Stimulated activated CD4-positive, alpha-beta T cell treated with anti-CD3 and anti-CD28 coated beads, Interleukin-15, amount 100 ng/mL, for 1 hour (primary cell): ENCODE results near the gene FMOD.
"Not testable (repeated sequence)": the region's sequence is repeated elsewhere in the genome, so short reads cannot be mapped to it uniquely, and the experiment has no call there.

Experiments used
- DNase-seq, 2 donors: peaks; one replicate each; pipeline ENCODE4 v3.0.0-alpha.2; 2020; ENCODE audit warnings: low read depth in 1 of 2, low spot score in 1 of 2

Gene FMOD

DNA sequence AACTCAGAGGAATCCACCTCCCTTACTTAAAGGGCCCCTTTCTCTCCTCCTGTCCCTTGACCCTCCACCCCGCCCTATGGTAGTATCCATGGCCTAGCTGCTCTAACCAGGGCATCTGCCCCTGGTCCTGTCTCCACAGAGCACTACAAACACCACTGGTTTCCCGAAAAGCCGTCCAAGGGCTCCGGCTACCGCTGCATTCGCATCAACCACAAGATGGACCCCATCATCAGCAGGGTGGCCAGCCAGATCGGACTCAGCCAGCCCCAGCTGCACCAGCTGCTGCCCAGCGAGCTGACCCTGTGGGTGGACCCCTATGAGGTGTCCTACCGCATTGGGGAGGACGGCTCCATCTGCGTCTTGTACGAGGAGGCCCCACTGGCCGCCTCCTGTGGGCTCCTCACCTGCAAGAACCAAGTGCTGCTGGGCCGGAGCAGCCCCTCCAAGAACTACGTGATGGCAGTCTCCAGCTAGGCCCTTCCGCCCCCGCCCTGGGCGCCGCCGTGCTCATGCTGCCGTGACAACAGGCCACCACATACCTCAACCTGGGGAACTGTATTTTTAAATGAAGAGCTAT is 43.9 kb downstream of the FMOD start:
- peak in 1 of 2 donors; percentile 46 for DNase-seq

- DNase-seq = no peak
These were observed 44.6 kb downstream of the FMOD start for GRCh38 chr1:203306089-203306964.

DNA sequence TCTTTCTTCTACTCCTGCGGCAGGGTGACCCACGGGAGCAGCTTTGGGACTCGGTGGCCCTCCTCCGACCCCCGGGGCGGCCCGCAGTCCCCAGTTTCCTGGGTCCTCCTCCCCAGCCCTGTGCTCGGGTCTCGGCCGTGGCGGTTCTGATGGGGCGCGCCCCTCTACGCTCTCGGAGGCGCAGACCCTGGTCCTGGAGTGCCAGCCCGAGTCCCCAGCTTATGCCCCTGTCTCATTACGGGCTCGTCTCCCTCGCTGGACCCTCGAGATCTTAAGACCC is 45.2 kb downstream of the FMOD start:
- no peak for DNase-seq

DNA sequence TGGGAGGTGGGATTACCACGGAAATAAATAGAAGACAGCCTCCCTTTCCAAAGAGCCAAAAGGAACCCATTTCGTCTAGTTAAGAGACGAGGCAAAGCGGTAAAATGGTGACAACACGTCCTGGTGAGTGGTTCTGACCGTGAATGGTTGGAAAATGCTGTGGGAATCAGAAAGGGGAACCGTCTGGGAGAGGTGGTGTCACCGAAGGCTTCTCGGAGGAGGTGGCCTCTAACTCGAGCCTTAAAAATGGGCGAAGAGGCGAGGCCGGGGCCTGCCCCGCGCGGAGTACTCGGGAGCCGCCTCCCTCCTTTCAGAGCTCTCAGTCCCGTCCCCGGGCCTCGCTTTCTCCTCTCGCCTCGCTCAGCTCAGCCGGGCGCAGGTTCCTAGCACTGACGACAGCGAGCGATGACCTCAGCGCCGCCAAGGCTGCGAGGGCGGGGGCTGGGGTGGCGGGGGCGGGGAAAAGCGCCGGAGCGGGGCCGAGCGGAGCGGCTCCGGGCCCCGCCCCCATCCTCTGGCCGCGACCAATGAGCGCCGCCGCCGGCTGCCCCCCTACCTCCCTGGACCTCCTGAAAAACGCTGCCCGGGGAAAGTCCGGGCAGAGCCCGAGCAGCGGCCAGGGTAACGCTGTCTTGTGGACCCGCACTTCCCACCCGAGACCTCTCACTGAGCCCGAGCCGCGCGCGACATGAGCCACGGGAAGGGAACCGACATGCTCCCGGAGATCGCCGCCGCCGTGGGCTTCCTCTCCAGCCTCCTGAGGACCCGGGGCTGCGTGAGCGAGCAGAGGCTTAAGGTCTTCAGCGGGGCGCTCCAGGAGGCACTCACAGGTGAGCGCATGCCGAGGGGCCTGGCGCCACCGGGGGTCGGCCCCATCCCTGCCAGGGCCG is 45.8 kb downstream of the FMOD start, which contains the start of gene BTG2:
Gene BTG2, plus strand, starts transcription at position 601 of the 890 bp plus-strand sequence. Its CDS starts 88 bp downstream, at position 689.
- DNase-seq = peak; percentile 85 to 89

DNA sequence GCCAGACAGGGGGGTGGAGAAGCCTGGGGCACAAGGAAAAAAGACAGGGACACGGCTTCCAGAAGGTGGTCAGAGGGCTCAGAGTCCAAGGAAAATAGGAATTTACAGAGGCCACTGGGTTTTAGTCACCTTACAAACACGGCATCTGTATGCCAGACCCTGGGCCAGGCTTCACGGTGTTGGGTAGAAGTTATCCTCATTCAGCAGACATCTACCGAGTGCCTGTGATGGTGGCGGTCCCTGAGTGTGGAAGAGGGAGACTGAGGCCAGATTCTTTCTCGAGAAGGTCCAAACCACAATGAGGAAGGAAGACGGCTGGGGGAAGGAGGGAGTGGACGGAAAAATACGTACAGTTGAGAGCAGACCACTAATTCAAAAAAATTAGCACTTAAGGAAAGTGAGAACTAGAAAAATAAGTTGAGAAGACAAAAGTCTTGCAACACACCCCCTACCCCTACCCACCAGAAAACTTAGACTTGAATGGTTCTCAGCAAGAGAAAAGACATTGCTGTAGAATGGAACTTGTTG is 46.5 kb downstream of the FMOD start:
- no peak for DNase-seq

GRCh38 chr1:203302894-203303293 is 48.0 kb downstream of the FMOD start:
- no peak for DNase-seq

- DNase-seq = no peak
These were observed 48.5 kb downstream of the FMOD start for GRCh38 chr1:203302456-203302855.

DNA sequence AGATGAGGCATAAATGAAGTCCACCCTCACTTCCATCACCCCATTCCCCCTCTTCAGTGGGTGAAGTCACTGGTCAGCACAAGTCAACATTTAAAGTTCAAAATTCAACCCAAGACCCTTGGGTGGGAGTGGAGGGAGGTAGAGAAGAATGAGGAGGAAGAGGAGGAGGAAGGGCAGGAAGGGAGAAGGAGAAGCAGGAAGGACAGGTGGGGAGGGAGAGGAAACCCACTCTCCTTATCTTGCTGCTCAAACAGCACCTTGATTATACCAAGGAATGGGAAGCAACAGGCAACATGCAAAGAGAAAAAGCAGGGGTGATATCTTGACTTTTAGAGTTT is 49.6 kb downstream of the FMOD start:
- DNase-seq = no peak

DNA sequence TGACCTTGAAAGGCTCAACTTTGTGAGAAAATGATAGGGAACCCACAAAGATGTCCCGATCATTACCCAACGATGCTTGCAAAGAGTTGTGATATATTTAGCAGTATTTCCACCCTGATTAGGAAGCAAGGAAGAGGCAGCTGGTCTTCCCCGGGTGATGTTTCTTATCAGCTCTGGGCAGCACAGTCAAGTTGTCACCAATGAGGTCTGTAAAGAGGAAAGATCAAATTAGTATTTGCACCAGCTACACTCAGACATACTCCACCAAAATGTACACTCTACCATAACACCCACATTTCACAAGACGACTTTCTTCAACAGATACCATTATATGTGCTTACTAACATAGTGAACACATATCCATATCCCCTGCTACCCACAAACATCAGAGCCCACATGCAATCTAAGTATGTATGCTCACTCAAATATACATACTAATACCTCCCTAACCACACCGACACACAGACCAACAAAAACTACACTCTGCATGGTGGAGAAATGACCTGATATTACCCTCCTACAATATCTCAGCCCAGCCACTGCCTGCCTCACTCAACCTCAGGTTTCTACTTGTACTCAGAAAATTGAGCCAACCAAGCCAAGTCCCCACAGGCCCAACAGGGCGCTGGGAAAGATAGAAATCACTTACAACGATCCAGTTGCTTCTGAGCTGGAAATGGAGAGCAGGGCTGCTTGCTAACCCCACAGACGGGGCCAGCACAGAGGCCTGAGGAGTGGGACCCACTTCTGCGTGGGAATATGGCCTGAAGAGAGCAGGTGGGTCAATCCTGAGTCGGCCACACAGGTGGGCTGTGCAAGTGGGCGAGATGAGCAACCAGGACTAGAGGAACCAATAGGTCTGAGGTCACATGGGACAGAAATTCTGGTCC is 50.2 kb downstream of the FMOD start:
- no peak for DNase-seq

GRCh38 chr1:203299719-203300429 is 51.0 kb downstream of the FMOD start:
- not testable (repeated sequence) for DNase-seq

DNA sequence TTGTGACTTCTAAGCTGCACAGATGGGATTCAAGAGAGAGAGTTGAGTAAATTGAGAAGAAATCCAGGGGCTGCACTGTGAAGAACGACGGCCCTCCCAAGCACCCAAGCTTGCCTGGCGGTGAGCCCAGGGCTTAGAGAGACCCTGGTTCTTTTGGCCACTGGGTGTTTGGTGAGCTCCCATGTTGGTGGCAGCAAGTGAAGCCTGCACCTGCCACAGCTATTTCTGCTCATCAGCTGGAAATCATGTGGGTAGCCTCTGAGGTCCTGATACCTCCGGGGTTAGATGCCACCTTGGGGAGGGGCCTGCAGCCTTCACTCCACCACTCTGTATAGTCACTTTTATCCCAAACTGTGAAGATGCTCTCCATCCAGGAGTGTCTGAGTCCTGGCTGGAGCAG is 51.8 kb downstream of the FMOD start:
- DNase-seq = no peak

DNA sequence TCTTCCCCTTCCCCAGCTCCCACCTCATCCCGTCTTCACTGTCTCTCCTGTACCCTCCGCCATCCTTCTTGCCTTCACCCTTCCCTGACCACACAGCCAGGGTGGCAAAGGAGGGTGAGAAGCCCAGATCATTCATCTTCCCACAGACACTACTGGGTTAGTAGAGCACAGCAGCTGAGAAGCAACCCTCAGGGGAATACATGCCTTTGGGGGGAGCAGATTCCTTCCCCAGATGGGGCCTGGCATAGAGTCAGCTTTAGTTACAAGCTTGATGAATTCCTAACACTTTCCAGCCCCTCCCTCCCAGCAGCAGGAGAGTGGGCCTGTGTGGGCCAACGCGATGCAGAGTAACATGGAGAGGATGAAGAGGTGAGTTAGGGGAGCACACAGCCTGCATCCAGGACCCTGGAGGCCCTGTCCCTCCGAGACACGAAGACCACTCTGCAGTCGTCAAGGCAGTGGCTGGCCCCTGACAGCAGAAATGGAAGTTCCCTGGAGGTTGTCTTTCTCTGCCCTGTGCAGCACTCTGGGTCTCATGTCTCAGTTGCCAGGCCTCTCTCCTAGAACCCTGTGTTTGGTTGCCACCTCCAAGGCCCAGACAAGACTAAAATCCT is 54.4 kb downstream of the FMOD start:
- DNase-seq = no peak

DNA sequence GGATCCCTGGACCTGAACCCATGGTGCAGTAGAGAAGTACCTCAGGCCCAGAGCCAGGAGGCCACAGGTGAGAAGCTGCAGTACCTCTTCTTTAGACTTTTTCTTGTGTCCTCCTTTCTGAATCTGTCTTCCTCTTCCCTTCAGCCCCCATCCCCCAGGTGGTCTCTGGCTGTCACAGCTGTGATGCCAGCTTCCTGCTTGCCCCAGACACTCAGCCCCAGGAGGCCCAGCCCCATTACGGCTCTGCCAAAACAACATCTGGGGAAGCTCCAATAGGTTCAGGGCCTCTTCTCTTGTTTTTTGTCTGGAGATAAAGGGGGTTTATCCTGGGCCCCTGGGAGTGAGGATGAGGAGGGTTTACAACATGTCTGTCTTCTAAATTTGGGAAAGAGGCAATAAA is 55.1 kb downstream of the FMOD start:
- DNase-seq = no peak

DNA sequence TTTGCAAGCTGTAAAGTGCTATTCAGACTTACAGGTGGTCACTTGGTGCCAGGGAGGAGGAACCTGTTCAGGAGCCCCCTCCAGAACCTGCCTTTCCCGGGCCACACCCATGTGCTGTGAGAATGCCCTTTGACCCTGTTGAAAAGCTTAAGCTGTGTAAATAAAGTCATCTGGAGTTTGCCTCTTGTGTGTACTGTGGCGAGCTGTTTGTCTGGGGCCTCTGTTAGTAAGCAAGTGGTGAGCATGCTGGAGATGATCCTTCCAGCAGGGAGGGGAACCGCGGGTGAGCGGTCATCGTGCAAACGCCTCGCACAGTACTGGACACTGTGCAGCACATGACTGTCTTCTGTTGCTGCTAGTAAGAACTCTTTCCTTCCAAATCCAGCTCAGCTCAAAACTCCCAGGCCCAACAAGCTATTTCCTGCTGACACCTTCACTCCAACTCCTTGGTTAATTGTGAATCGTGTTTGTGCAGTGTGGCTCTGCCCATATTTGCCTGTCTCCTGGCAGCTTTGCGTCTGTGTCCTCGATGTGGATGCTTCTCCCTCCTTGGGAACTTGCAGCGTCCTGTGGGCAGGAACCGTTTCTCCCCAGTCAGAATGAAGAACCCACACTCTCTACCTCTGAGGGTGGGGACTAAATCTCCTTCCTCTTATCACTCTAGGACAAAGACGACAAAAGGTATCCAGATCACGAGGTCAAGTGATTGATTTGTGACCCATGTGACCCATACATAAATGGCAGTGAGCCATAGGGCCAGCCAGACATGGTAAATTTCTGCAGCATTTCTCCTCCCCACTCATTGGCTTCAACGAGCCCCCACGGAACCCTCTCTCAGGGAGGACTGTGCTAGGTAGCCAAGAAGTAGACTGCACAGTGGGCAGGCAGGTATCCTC is 59.5 kb downstream of the FMOD start:
- no peak for DNase-seq
